Endodermal cell (in vitro differentiated cells): ENCODE results near the gene SNCA. TPM values are rescaled to one million over a fixed set of nuclear protein-coding genes. Genes with fewer than 3 reads are reported as not detected.

Source experiments
- DNase-seq: peaks from one replicate; pipeline ENCODE4 v3.0.0-alpha.2; 2017
- H3K27ac ChIP-seq: 2 replicates; pipeline ENCODE4 v1.5.1; 2013; ENCODE audit warnings: mild to moderate bottlenecking, low read depth, low read length, moderate library complexity
- H3K27me3 ChIP-seq: 2 replicates; pipeline ENCODE4 v1.6.1; 2013; ENCODE audit warnings: mild to moderate bottlenecking, low read length, moderate library complexity; ENCODE audit not compliant: insufficient read depth, control insufficient read depth, poor library complexity, severe bottlenecking
- H3K36me3 ChIP-seq: 2 replicates; pipeline ENCODE4 v1.7.0; 2013; ENCODE audit warnings: mild to moderate bottlenecking, low read length, moderate library complexity; ENCODE audit not compliant: control insufficient read depth, insufficient read depth
- H3K4me1 ChIP-seq: one replicate; pipeline ENCODE4 v1.7.0; 2013; ENCODE audit warnings: low read length; ENCODE audit not compliant: control insufficient read depth, insufficient read depth
- H3K4me3 ChIP-seq: 2 replicates; pipeline ENCODE4 v1.5.1; 2013; ENCODE audit warnings: mild to moderate bottlenecking, low read length, moderate library complexity
- H3K9ac ChIP-seq: 2 replicates; pipeline ENCODE4 v1.6.1; 2013; ENCODE audit warnings: mild to moderate bottlenecking, low read length, moderate library complexity; ENCODE audit not compliant: poor library complexity, severe bottlenecking; ENCODE audit errors: extremely low read depth
- H3K9me3 ChIP-seq: 2 replicates; pipeline ENCODE4 v1.6.1; 2013; ENCODE audit warnings: mild to moderate bottlenecking, low read length, moderate library complexity; ENCODE audit not compliant: control insufficient read depth
- H3K27ac Mint-ChIP-seq: 2 replicates; pipeline ENCODE4 v1.8.0; 2020; ENCODE audit warnings: mixed read lengths
- H3K27me3 Mint-ChIP-seq: 2 replicates; pipeline ENCODE4 v1.8.0; 2021; ENCODE audit warnings: mild to moderate bottlenecking, mixed read lengths; ENCODE audit not compliant: insufficient read depth
- H3K36me3 Mint-ChIP-seq: 2 replicates; pipeline ENCODE4 v1.8.0; 2020; ENCODE audit warnings: low read depth, mixed read lengths
- H3K4me1 Mint-ChIP-seq: 2 replicates; pipeline ENCODE4 v1.8.0; 2020; ENCODE audit warnings: mixed read lengths
- H3K4me3 Mint-ChIP-seq: 2 replicates; pipeline ENCODE4 v1.8.0; 2020; ENCODE audit warnings: mild to moderate bottlenecking, moderate library complexity, mixed read lengths
- H3K9me3 Mint-ChIP-seq: 2 replicates; pipeline ENCODE4 v1.8.0; 2020; ENCODE audit warnings: mild to moderate bottlenecking, mixed read lengths
- CTCF ChIP-seq: fragments of 200-600 bp; sonication (generic); conservative IDR thresholded peaks from 2 replicates; pipeline ENCODE4 v1.5.0; 2021; ENCODE audit warnings: antibody characterized with exemption, mild to moderate bottlenecking
- WGBS, 2 experiments: methylation state at CpG; one replicate each; pipeline versions ENCODE4 v1.1.5 to v1.1.7; 2013; ENCODE audit warnings: missing lambda C conversion rate in 2 of 2, mixed read lengths in 1 of 2; ENCODE audit not compliant: insufficient coverage in 1 of 2, insufficient read length in 1 of 2; 5-methylcytosine and 5-hydroxymethylcytosine counted together
- total RNA-seq, 2 donors: library from RNA; stranded (reverse); fragmentation: NEBNext Ultra II Directional in 1 of 2; extraction: Animal tissue kit (Norgen Biotek cat#: 25700) in 1 of 2; gene quantifications; 2 replicates in 1 of 2; 3 replicates in 1 of 2; pipeline ENCODE4 v1.2.1, GENCODE V29; 2021

Gene SNCA
- total RNA-seq, 2 donors from 2014 or later = 11.3 to 13.5 TPM

DNA sequence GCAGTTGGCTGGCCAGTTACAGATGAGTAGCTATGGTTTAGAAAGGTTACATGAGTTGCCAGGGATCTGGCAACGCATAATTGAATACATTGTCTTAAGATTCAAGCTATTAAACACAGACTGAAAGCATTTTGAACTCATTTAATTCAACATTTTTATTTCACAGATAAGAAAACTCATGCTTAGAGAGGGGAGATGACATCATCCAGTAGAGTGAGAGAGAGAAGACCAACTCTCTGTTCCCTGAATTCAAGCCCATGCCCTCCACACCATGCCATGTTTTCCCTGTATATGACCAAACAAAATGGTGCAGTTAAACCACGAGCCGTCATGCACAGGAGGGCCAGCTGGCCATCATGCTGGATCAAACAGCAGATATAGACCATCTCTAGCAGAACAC, 22.6 kb downstream of the SNCA start:
- H3K36me3 ChIP-seq = no peaks in the 10 kb centered on the region
- H3K9me3 ChIP-seq = no peaks in the 10 kb centered on the region
- TF ChIP-seq CTCF = no peak
- no peak overlapping the region for H3K9ac ChIP-seq
- Mint-ChIP-seq H3K27me3 (no peaks in the 10 kb centered on the region), H3K9me3 (no peaks in the 10 kb centered on the region), H3K36me3 (no peaks in the 10 kb centered on the region), H3K4me1 (no peaks in the 10 kb centered on the region), H3K27ac (no peak overlapping the region), H3K4me3 (no peak overlapping the region)
- no peaks in the 10 kb centered on the region for H3K27me3 ChIP-seq
- WGBS, 2 experiments = 85 to 100% methylated on average over 2 to 3 of the region's 3 CpGs
- H3K4me1 ChIP-seq = no peaks in the 10 kb centered on the region
- no peak overlapping the region for H3K4me3 ChIP-seq
- H3K27ac ChIP-seq = no peak overlapping the region
- no peak for DNase-seq

GRCh38 chr4:89813197-89813596, 23.8 kb downstream of the SNCA start:
- H3K27ac Mint-ChIP-seq = no peak overlapping the region
- Histone ChIP-seq H3K36me3 (no peaks in the 10 kb centered on the region), H3K4me3 (no peak overlapping the region), H3K27ac (no peak overlapping the region), H3K9ac (no peak overlapping the region), H3K9me3 (no peaks in the 10 kb centered on the region), H3K4me1 (no peaks in the 10 kb centered on the region), H3K27me3 (no peaks in the 10 kb centered on the region)
- H3K9me3 Mint-ChIP-seq = no peaks in the 10 kb centered on the region
- TF ChIP-seq CTCF = no peak
- no peaks in the 10 kb centered on the region for H3K4me1 Mint-ChIP-seq
- H3K4me3 Mint-ChIP-seq = no peak overlapping the region
- H3K36me3 Mint-ChIP-seq = no peaks in the 10 kb centered on the region
- 92 to 100% methylated on average over 1 of the region's 2 CpGs for WGBS, 2 experiments
- no peaks in the 10 kb centered on the region for H3K27me3 Mint-ChIP-seq
- DNase-seq = no peak

- no peak for TF ChIP-seq CTCF
- Histone ChIP-seq H3K27ac (no peak overlapping the region), H3K4me3 (no peak overlapping the region), H3K36me3 (no peaks in the 10 kb centered on the region), H3K4me1 (no peaks in the 10 kb centered on the region), H3K9me3 (no peaks in the 10 kb centered on the region), H3K9ac (no peak overlapping the region), H3K27me3 (no peaks in the 10 kb centered on the region)
- Mint-ChIP-seq H3K4me3 (no peak overlapping the region), H3K27me3 (no peaks in the 10 kb centered on the region), H3K36me3 (no peaks in the 10 kb centered on the region), H3K4me1 (no peaks in the 10 kb centered on the region), H3K9me3 (no peaks in the 10 kb centered on the region), H3K27ac (no peak overlapping the region)
- 91 to 100% methylated on average over 1 to 6 of the region's 6 CpGs for WGBS, 2 experiments
- no peak for DNase-seq
These were observed 29.4 kb downstream of the SNCA start for GRCh38 chr4:89807441-89808140.
